Liver (tissue), 9 donors: ENCODE results near the gene GNB1. TPM values are rescaled to one million over a fixed set of nuclear protein-coding genes. Genes with fewer than 3 reads are reported as not detected.

Experiments
- DNase-seq: peaks from one replicate; pipeline ENCODE4 v3.0.0-alpha.2; 2017; ENCODE audit warnings: low spot score
- H3K27ac ChIP-seq, 2 donors: one replicate each; pipeline ENCODE4 v1.7.0; 2013; ENCODE audit warnings: inconsistent platforms in 2 of 2, low read length in 2 of 2, control low read depth in 1 of 2, low read depth in 1 of 2, mild to moderate bottlenecking in 1 of 2
- H3K27me3 ChIP-seq, 4 donors: one replicate each; pipeline versions ENCODE4 v1.6.1 to v1.7.0; 2013; ENCODE audit warnings: low read length in 3 of 4, inconsistent platforms in 1 of 4, mild to moderate bottlenecking in 1 of 4, moderate library complexity in 1 of 4; ENCODE audit not compliant: control insufficient read depth in 4 of 4, insufficient read depth in 4 of 4
- H3K36me3 ChIP-seq, 4 donors: one replicate each; pipeline versions ENCODE4 v1.6.1 to v1.7.0; 2013; ENCODE audit warnings: low read length in 3 of 4, mild to moderate bottlenecking in 3 of 4, low read depth in 1 of 4, moderate library complexity in 1 of 4; ENCODE audit not compliant: control insufficient read depth in 4 of 4, insufficient read depth in 3 of 4
- H3K4me1 ChIP-seq, 4 donors: one replicate each; pipeline versions ENCODE4 v1.6.1 to v1.7.0; 2013; ENCODE audit warnings: low read length in 3 of 4, mild to moderate bottlenecking in 3 of 4, moderate library complexity in 1 of 4; ENCODE audit not compliant: control insufficient read depth in 4 of 4, insufficient read depth in 4 of 4
- H3K4me3 ChIP-seq, 3 donors: one replicate each; pipeline versions ENCODE4 v1.6.1 to v1.7.0; 2013; ENCODE audit warnings: low read length in 3 of 3, control low read depth in 1 of 3, low read depth in 1 of 3, mild to moderate bottlenecking in 1 of 3
- H3K9ac ChIP-seq, 2 donors: one replicate each; pipeline ENCODE4 v1.7.0; 2013; ENCODE audit warnings: low read length in 2 of 2, mild to moderate bottlenecking in 2 of 2, moderate library complexity in 2 of 2, control low read depth in 1 of 2, low read depth in 1 of 2
- H3K9me3 ChIP-seq, 4 donors: one replicate each; pipeline versions ENCODE4 v1.6.1 to v1.7.0; 2013; ENCODE audit warnings: low read length in 3 of 4; ENCODE audit not compliant: control insufficient read depth in 4 of 4
- EGR1 ChIP-seq, 2 donors: IDR thresholded peaks; 2 replicates each; pipeline ENCODE4 v1.6.1; 2016 to 2018; ENCODE audit warnings: antibody characterized with exemption in 2 of 2, low read depth in 2 of 2
- FOXA1 ChIP-seq: IDR thresholded peaks from 2 replicates; pipeline ENCODE4 v1.6.1; 2016; ENCODE audit warnings: antibody characterized with exemption
- FOXA2 ChIP-seq: IDR thresholded peaks from 2 replicates; pipeline ENCODE4 v1.6.1; 2016; ENCODE audit warnings: antibody characterized with exemption
- GABPA ChIP-seq, 2 donors: IDR thresholded peaks in 1 of 2; conservative IDR thresholded peaks in 1 of 2; 2 replicates each; pipeline ENCODE4 v1.6.1; 2016; ENCODE audit warnings: antibody characterized with exemption in 2 of 2, mild to moderate bottlenecking in 1 of 2, moderate library complexity in 1 of 2
- HNF4G ChIP-seq: IDR thresholded peaks from 2 replicates; pipeline ENCODE4 v1.6.1; 2016; ENCODE audit warnings: antibody characterized with exemption
- JUND ChIP-seq, 2 donors: IDR thresholded peaks; 2 replicates each; pipeline ENCODE4 v1.6.1; 2016; ENCODE audit warnings: antibody characterized with exemption in 2 of 2
- NR2F2 ChIP-seq: IDR thresholded peaks from 2 replicates; pipeline ENCODE4 v1.6.1; 2016; ENCODE audit warnings: antibody characterized with exemption
- RAD21 ChIP-seq, 2 donors: IDR thresholded peaks; 2 replicates each; pipeline ENCODE4 v1.6.1; 2016; ENCODE audit warnings: antibody characterized with exemption in 2 of 2, mild to moderate bottlenecking in 2 of 2
- RXRA ChIP-seq, 2 donors: IDR thresholded peaks; 2 replicates each; pipeline ENCODE4 v1.6.1; 2017 to 2018; ENCODE audit warnings: antibody characterized with exemption in 2 of 2, mild to moderate bottlenecking in 1 of 2
- SP1 ChIP-seq: IDR thresholded peaks from 2 replicates; pipeline ENCODE4 v1.6.1; 2018; ENCODE audit warnings: antibody characterized with exemption, mild to moderate bottlenecking
- TAF1 ChIP-seq: conservative IDR thresholded peaks from 2 replicates; pipeline ENCODE4 v1.6.1; 2016; ENCODE audit warnings: antibody characterized with exemption, mild to moderate bottlenecking
- YY1 ChIP-seq: IDR thresholded peaks from 2 replicates; pipeline ENCODE4 v1.6.1; 2016; ENCODE audit warnings: antibody characterized with exemption, mild to moderate bottlenecking
- WGBS: extraction: QIAGEN DNeasy Blood & Tissue Kit; methylation state at CpG from one replicate; pipeline ENCODE4 v1.1.7; 2013; 5-methylcytosine and 5-hydroxymethylcytosine counted together
- polyA plus RNA-seq, 2 donors: library from polyadenylated mRNA; stranded (reverse) in 1 of 2; unstranded in 1 of 2; fragments of 200-250 nt in 1 of 2; fragments of >200 nt in 1 of 2; fragmentation: Nextera tagmentation in 1 of 2; extraction: Ambion mirVana in 1 of 2; gene quantifications; one replicate each; pipeline versions ENCODE4 v1.2.1 to v1.2.3, GENCODE V29; 2013 to 2015
- total RNA-seq, 2 donors: library from RNA; depleted of rRNA; stranded (reverse); fragments of >200 nt; gene quantifications; one replicate each; pipeline ENCODE4 v1.2.3, GENCODE V29; 2014
- TF ChIP-seq, protein P1 (sequence below): IDR thresholded peaks from 2 replicates; pipeline ENCODE4 v1.6.1; 2016; ENCODE audit warnings: antibody characterized with exemption, mild to moderate bottlenecking
- TF ChIP-seq, protein P2 (sequence below): IDR thresholded peaks from 2 replicates; pipeline ENCODE4 v1.6.1; 2016; ENCODE audit warnings: antibody characterized with exemption
- TF ChIP-seq, protein P3 (sequence below): fragments of 150-350 bp; IDR thresholded peaks from 2 replicates; pipeline ENCODE4 v1.5.1; 2017; ENCODE audit warnings: improper control_type of control experiment, low read depth, low read length; ENCODE audit not compliant: missing input control
- TF ChIP-seq, protein P4 (sequence below): IDR thresholded peaks from 2 replicates; pipeline ENCODE4 v1.6.1; 2016; ENCODE audit warnings: antibody characterized with exemption
- TF ChIP-seq, protein P5 (sequence below): IDR thresholded peaks from 2 replicates; pipeline ENCODE4 v1.6.1; 2016; ENCODE audit warnings: antibody characterized with exemption
- donor health status: healthy.
- donor health status: healthy.
- donor health status: healthy.
- donor health status: healthy.
- donor health status: healthy.

GNB1 gene
- total and polyA plus RNA-seq, 4 donors = 22.3 to 68.5 (median 52.7) TPM

DNA sequence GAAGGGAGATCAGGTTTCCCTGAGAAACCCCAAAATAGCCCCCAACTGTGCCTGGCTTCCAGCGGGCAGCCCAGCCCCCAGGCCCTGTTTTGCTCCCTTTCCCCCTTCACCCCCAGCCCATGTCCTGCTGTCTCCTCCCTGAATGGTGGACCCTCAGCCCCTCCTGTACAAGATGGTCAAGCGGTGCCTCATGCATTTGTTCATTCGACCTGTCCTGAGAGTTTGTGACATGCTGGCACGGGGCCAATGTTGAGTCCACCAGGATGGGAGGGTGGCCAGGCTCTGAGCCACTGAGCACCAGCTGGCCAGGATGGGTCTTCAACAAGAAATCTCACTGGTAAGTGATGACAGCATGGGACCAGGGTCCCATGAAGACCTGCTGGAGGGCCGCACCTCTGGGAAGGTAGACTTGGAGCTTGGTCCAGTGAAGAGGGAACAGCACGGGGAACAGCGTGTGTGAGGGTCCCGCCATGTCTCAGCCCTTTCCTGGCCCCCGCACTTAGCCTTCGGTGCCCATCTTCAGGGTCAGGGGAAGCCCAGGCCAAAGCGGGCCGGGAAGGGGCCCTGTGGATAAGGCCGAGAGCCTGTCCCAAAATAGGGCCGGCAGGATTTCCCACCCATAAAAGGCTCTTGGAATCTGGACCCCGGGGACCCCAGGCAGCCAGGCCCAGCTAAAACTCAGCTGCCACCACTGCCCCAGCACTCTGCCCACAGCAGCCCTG is 24.2 kb upstream of the GNB1 start, which contains the start of gene CALML6:
Gene CALML6, plus strand, starts transcription at position 290 of the 722 bp plus-strand sequence. Its CDS starts 21 bp downstream, at position 311.
- Histone ChIP-seq H3K4me1 (peaks cover 13 to 25% (median 17%) of the 10 kb centered on the region in 4 donors), H3K36me3 (no peaks in the 10 kb centered on the region), H3K9me3 (no peaks in the 10 kb centered on the region), H3K4me3 (no peak within 1 kb of the TSS), H3K27ac (no peak within 1 kb of the TSS), H3K9ac (no peak within 1 kb of the TSS), H3K27me3 (no peaks in the 10 kb centered on the region)
- no peak for DNase-seq
- WGBS = 87% methylated on average over 15 of the region's 15 CpGs
- TF ChIP-seq TAF1 (no peak), JUND (IDR thresholded peaks at IDR 0.05) (no peak), HNF4G (no peak), EGR1 (IDR thresholded peaks at IDR 0.05; ENCODE audit: low read depth in 2 of 2) (no peak), FOXA1 (no peak), SP1 (no peak), GABPA (IDR thresholded peaks at IDR 0.05 in 1 of 2, conservative IDR thresholded peaks at IDR 0.05 in 1 of 2) (no peak), RAD21 (IDR thresholded peaks at IDR 0.05) (no peak), RXRA (IDR thresholded peaks at IDR 0.05) (no peak), NR2F2 (no peak)
- TF ChIP-seq, protein P1, sequence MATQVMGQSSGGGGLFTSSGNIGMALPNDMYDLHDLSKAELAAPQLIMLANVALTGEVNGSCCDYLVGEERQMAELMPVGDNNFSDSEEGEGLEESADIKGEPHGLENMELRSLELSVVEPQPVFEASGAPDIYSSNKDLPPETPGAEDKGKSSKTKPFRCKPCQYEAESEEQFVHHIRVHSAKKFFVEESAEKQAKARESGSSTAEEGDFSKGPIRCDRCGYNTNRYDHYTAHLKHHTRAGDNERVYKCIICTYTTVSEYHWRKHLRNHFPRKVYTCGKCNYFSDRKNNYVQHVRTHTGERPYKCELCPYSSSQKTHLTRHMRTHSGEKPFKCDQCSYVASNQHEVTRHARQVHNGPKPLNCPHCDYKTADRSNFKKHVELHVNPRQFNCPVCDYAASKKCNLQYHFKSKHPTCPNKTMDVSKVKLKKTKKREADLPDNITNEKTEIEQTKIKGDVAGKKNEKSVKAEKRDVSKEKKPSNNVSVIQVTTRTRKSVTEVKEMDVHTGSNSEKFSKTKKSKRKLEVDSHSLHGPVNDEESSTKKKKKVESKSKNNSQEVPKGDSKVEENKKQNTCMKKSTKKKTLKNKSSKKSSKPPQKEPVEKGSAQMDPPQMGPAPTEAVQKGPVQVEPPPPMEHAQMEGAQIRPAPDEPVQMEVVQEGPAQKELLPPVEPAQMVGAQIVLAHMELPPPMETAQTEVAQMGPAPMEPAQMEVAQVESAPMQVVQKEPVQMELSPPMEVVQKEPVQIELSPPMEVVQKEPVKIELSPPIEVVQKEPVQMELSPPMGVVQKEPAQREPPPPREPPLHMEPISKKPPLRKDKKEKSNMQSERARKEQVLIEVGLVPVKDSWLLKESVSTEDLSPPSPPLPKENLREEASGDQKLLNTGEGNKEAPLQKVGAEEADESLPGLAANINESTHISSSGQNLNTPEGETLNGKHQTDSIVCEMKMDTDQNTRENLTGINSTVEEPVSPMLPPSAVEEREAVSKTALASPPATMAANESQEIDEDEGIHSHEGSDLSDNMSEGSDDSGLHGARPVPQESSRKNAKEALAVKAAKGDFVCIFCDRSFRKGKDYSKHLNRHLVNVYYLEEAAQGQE = no peak
- TF ChIP-seq, protein P2, sequence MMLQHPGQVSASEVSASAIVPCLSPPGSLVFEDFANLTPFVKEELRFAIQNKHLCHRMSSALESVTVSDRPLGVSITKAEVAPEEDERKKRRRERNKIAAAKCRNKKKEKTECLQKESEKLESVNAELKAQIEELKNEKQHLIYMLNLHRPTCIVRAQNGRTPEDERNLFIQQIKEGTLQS = no peak
- TF ChIP-seq, protein P3, sequence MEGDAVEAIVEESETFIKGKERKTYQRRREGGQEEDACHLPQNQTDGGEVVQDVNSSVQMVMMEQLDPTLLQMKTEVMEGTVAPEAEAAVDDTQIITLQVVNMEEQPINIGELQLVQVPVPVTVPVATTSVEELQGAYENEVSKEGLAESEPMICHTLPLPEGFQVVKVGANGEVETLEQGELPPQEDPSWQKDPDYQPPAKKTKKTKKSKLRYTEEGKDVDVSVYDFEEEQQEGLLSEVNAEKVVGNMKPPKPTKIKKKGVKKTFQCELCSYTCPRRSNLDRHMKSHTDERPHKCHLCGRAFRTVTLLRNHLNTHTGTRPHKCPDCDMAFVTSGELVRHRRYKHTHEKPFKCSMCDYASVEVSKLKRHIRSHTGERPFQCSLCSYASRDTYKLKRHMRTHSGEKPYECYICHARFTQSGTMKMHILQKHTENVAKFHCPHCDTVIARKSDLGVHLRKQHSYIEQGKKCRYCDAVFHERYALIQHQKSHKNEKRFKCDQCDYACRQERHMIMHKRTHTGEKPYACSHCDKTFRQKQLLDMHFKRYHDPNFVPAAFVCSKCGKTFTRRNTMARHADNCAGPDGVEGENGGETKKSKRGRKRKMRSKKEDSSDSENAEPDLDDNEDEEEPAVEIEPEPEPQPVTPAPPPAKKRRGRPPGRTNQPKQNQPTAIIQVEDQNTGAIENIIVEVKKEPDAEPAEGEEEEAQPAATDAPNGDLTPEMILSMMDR = no peak
- TF ChIP-seq, protein P4, sequence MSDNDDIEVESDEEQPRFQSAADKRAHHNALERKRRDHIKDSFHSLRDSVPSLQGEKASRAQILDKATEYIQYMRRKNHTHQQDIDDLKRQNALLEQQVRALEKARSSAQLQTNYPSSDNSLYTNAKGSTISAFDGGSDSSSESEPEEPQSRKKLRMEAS = no peak

DNA sequence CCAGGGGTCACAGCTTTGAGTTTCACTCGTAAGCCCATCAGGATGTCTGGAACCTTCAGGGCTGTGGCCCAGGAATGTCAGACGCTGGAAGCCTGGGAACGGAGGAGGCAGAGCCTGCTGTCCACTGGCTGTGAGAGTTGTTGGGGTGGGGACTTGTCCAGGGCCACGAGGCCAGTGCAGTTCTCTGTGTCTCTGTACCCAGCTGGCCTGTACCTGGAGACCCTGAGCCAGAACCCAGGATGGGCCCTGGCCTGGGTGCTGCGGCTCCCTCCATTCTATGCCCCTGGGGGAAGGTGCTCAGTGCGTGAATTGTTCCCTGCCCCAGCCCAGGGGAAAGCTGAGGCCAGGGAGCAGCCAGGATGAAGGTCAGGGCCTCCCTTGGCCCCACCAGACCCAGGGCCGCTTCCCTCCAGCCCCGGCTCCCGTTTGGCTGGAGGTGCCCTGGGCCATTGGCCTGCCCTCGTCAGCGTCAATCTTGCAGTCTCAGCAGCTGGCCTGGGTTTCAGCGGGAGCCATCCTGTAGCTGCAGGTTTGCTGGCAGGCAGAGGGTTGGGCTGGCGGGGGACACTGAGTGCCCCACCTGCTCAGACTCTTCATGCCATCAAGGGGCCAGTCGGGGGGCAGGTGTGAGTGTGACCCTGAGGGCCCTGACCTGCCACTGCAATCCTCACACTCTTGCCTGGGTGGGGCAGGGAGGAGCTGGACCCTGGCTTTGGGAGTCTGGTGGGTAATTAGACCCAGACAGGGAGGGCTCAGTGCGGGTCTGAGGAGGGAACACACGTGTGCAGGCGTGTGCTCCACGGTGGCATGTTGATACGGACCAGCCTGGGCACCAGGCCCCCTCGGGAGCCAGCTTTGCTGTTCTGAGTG is 23.4 kb upstream of the GNB1 start:
- WGBS = 60% methylated on average over 20 of the region's 20 CpGs
- TF ChIP-seq, protein P2 = no peak
- TF ChIP-seq FOXA1 (no peak), SP1 (no peak), RAD21 (IDR thresholded peaks at IDR 0.05) (no peak), FOXA2 (no peak), GABPA (IDR thresholded peaks at IDR 0.05 in 1 of 2, conservative IDR thresholded peaks at IDR 0.05 in 1 of 2) (no peak), YY1 (no peak), TAF1 (no peak)
- TF ChIP-seq, protein P5, sequence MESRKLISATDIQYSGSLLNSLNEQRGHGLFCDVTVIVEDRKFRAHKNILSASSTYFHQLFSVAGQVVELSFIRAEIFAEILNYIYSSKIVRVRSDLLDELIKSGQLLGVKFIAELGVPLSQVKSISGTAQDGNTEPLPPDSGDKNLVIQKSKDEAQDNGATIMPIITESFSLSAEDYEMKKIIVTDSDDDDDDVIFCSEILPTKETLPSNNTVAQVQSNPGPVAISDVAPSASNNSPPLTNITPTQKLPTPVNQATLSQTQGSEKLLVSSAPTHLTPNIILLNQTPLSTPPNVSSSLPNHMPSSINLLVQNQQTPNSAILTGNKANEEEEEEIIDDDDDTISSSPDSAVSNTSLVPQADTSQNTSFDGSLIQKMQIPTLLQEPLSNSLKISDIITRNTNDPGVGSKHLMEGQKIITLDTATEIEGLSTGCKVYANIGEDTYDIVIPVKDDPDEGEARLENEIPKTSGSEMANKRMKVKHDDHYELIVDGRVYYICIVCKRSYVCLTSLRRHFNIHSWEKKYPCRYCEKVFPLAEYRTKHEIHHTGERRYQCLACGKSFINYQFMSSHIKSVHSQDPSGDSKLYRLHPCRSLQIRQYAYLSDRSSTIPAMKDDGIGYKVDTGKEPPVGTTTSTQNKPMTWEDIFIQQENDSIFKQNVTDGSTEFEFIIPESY = no peak
- Histone ChIP-seq H3K4me3 (no peak overlapping the region), H3K27me3 (no peaks in the 10 kb centered on the region), H3K4me1 (peaks cover 15 to 32% (median 21%) of the 10 kb centered on the region in 4 donors), H3K9ac (no peak overlapping the region), H3K27ac (no peak overlapping the region), H3K36me3 (no peaks in the 10 kb centered on the region), H3K9me3 (no peaks in the 10 kb centered on the region)
- DNase-seq = no peak
